NOMO-1 (cell line): Measurements from ENCODE around the gene ANTKMT.

Experiments
- DNase-seq, 2 experiments: peaks; one replicate each; lab custom pipeline; 2025; ENCODE audit not compliant: unreplicated experiment in 2 of 2; lab: John Stamatoyannopoulos, UW

The ANTKMT gene

GRCh38 chr16:720990-721764 is at the start of gene ANTKMT:
Gene ANTKMT (plus strand): TSS chr16:721146. CDS start chr16:721275, 129 bp downstream.
- peak; percentile 82 to 87 for DNase-seq

- DNase-seq = no peak
Measured at GRCh38 chr16:671353-672131, 49.4 kb upstream of the ANTKMT start.

- no peak for DNase-seq
Measured at GRCh38 chr16:672371-672770, 48.6 kb upstream of the ANTKMT start.

- no peak for DNase-seq
Measured at GRCh38 chr16:672851-673250, 48.1 kb upstream of the ANTKMT start.

- DNase-seq = no peak
Measured at GRCh38 chr16:673399-673991, 47.5 kb upstream of the ANTKMT start.

GRCh38 chr16:674214-674881 is 46.6 kb upstream of the ANTKMT start:
- DNase-seq = no peak

GRCh38 chr16:674968-675883 is 45.7 kb upstream of the ANTKMT start, which contains the start of gene RHBDL1:
Gene RHBDL1 (plus strand): TSS chr16:675671. CDS start chr16:675791, 120 bp downstream.
- DNase-seq = peak; percentile 19 to 27

GRCh38 chr16:675884-676564 is 44.9 kb upstream of the ANTKMT start:
- no peak for DNase-seq

- DNase-seq = no peak
Measured at GRCh38 chr16:676565-676902, 44.4 kb upstream of the ANTKMT start.

GRCh38 chr16:676913-677312 is 44.0 kb upstream of the ANTKMT start:
- DNase-seq = no peak

- DNase-seq = no peak
Measured at GRCh38 chr16:677316-678190, 43.4 kb upstream of the ANTKMT start.

- no peak for DNase-seq
Measured at GRCh38 chr16:678209-678857, 42.6 kb upstream of the ANTKMT start.

- peak; percentile 32 to 44 for DNase-seq
Measured at GRCh38 chr16:678858-679813, 41.8 kb upstream of the ANTKMT start.

- peak; percentile 63 to 78 for DNase-seq
Measured at GRCh38 chr16:679814-680624, 40.9 kb upstream of the ANTKMT start, which contains the start of gene STUB1. Gene STUB1 (plus strand): TSS chr16:680410. CDS start chr16:680526, 116 bp downstream.

- DNase-seq = no peak
Measured at GRCh38 chr16:680625-680945, 40.4 kb upstream of the ANTKMT start.
